CMK (cell line): ENCODE data around the gene KNL1.
"Not testable (repeated sequence)": the region's sequence is repeated elsewhere in the genome, so short reads cannot be mapped to it uniquely, and the experiment has no call there.

Experiments
- DNase-seq: peaks from one replicate; pipeline ENCODE4 v3.0.0-alpha.2; 2010; ENCODE audit warnings: low read depth

Gene KNL1

GRCh38 chr15:40584191-40584590, 9.9 kb upstream of the KNL1 start:
- DNase-seq: no peak

- no peak for DNase-seq
These were observed 3.4 kb upstream of the KNL1 start for GRCh38 chr15:40590667-40591050.

GRCh38 chr15:40591389-40591788, 2.7 kb upstream of the KNL1 start:
- DNase-seq: no peak

GRCh38 chr15:40593165-40593564, 884 bp upstream of the KNL1 start:
- no peak for DNase-seq

GRCh38 chr15:40594429-40594836, 384 bp downstream of the KNL1 start:
- no peak for DNase-seq

GRCh38 chr15:40595219-40595618, 1.2 kb downstream of the KNL1 start:
- DNase-seq: no peak

GRCh38 chr15:40595773-40596172, 1.7 kb downstream of the KNL1 start:
- no peak for DNase-seq

- no peak for DNase-seq
These were observed 3.0 kb downstream of the KNL1 start for GRCh38 chr15:40597024-40597423.

GRCh38 chr15:40598126-40598525, 4.1 kb downstream of the KNL1 start:
- no peak for DNase-seq

- DNase-seq: no peak
These were observed 4.6 kb downstream of the KNL1 start for GRCh38 chr15:40598672-40599071.

- no peak for DNase-seq
These were observed 6.9 kb downstream of the KNL1 start for GRCh38 chr15:40600956-40601355.

GRCh38 chr15:40603935-40604334, 9.9 kb downstream of the KNL1 start:
- DNase-seq: no peak

GRCh38 chr15:40613080-40613479, 19.0 kb downstream of the KNL1 start:
- no peak for DNase-seq

- DNase-seq: no peak
These were observed 24.0 kb downstream of the KNL1 start for GRCh38 chr15:40618023-40618422.

- DNase-seq: no peak
These were observed 24.9 kb downstream of the KNL1 start for GRCh38 chr15:40618906-40619305.

- no peak for DNase-seq
These were observed 29.3 kb downstream of the KNL1 start for GRCh38 chr15:40623361-40623760.

GRCh38 chr15:40630313-40630712, 36.3 kb downstream of the KNL1 start:
- no peak for DNase-seq

- no peak for DNase-seq
These were observed 39.1 kb downstream of the KNL1 start for GRCh38 chr15:40633178-40633577.

- DNase-seq: no peak
These were observed 43.2 kb downstream of the KNL1 start for GRCh38 chr15:40637221-40637745.

GRCh38 chr15:40639677-40640076, 45.6 kb downstream of the KNL1 start:
- no peak for DNase-seq

GRCh38 chr15:40647523-40647922, 53.5 kb downstream of the KNL1 start:
- no peak for DNase-seq

- no peak for DNase-seq
These were observed 56.4 kb downstream of the KNL1 start for GRCh38 chr15:40650479-40650878.

GRCh38 chr15:40660686-40661085, 66.6 kb downstream of the KNL1 start:
- DNase-seq: no peak

- no peak for DNase-seq
These were observed 70.9 kb downstream of the KNL1 start for GRCh38 chr15:40664909-40665308.

- not testable (repeated sequence) for DNase-seq
These were observed 82.2 kb downstream of the KNL1 start for GRCh38 chr15:40676290-40676689.
